Skeletal muscle tissue (tissue), 4 donors: ENCODE data around the gene CLRN1. TPM values are rescaled to one million over a fixed set of nuclear protein-coding genes. Genes with fewer than 3 reads are reported as not detected.
"Not testable (repeated sequence)": the region's sequence is repeated elsewhere in the genome, so short reads cannot be mapped to it uniquely, and the experiment has no call there.

Experiments used
- H3K27ac ChIP-seq: one replicate; pipeline ENCODE4 v1.7.0; 2013; ENCODE audit warnings: mild to moderate bottlenecking, low read depth, low read length, inconsistent platforms
- H3K27me3 ChIP-seq, 3 donors: one replicate each; pipeline ENCODE4 v1.7.0; 2013; ENCODE audit warnings: low read length in 3 of 3; ENCODE audit not compliant: control insufficient read depth in 3 of 3, insufficient read depth in 3 of 3
- H3K36me3 ChIP-seq, 3 donors: one replicate each; pipeline ENCODE4 v1.7.0; 2013; ENCODE audit warnings: low read length in 3 of 3; ENCODE audit not compliant: control insufficient read depth in 3 of 3, insufficient read depth in 3 of 3
- H3K4me1 ChIP-seq, 3 donors: one replicate each; pipeline ENCODE4 v1.7.0; 2013; ENCODE audit warnings: low read length in 3 of 3, mild to moderate bottlenecking in 3 of 3; ENCODE audit not compliant: control insufficient read depth in 3 of 3, insufficient read depth in 3 of 3
- H3K4me3 ChIP-seq, 3 donors: one replicate each; pipeline ENCODE4 v1.7.0; 2013; ENCODE audit warnings: low read length in 3 of 3
- H3K9ac ChIP-seq, 3 donors: one replicate each; pipeline ENCODE4 v1.7.0; 2013; ENCODE audit warnings: low read length in 3 of 3, mild to moderate bottlenecking in 3 of 3, moderate library complexity in 2 of 3, low read depth in 1 of 3
- H3K9me3 ChIP-seq, 3 donors: one replicate each; pipeline ENCODE4 v1.7.0; 2013; ENCODE audit warnings: low read length in 3 of 3; ENCODE audit not compliant: control insufficient read depth in 3 of 3
- total RNA-seq: library from RNA; depleted of rRNA; stranded (reverse); fragments of >200 nt; gene quantifications from one replicate; pipeline ENCODE4 v1.2.3, GENCODE V29; 2014
- donor health status: Osteomylitis.

Gene CLRN1
- total RNA-seq, 1 donor from 2014 or later: not detected

- H3K4me1 ChIP-seq: no peaks in the 10 kb centered on the region
- H3K27me3 ChIP-seq: no peaks in the 10 kb centered on the region
- no peak overlapping the region for H3K9ac ChIP-seq
- no peak overlapping the region for H3K4me3 ChIP-seq
- H3K9me3 ChIP-seq: no peaks in the 10 kb centered on the region
- no peak overlapping the region for H3K27ac ChIP-seq
- H3K36me3 ChIP-seq: no peaks in the 10 kb centered on the region
Measured at GRCh38 chr3:151003768-151004134, 31.2 kb upstream of the CLRN1 start.

GRCh38 chr3:151003029-151003767 is 30.7 kb upstream of the CLRN1 start:
- Histone ChIP-seq H3K9ac (no peak overlapping the region), H3K36me3 (no peaks in the 10 kb centered on the region), H3K4me3 (no peak overlapping the region), H3K4me1 (no peaks in the 10 kb centered on the region), H3K27me3 (no peaks in the 10 kb centered on the region), H3K27ac (no peak overlapping the region), H3K9me3 (no peaks in the 10 kb centered on the region)

GRCh38 chr3:151002003-151002981 is 29.8 kb upstream of the CLRN1 start:
- Histone ChIP-seq H3K9ac (no peak overlapping the region), H3K27me3 (no peaks in the 10 kb centered on the region), H3K4me1 (no peaks in the 10 kb centered on the region), H3K9me3 (no peaks in the 10 kb centered on the region), H3K4me3 (no peak overlapping the region), H3K36me3 (no peaks in the 10 kb centered on the region), H3K27ac (no peak overlapping the region)

- H3K9me3 ChIP-seq: no peaks in the 10 kb centered on the region
- no peak overlapping the region for H3K27ac ChIP-seq
- no peaks in the 10 kb centered on the region for H3K36me3 ChIP-seq
- H3K4me3 ChIP-seq: no peak overlapping the region
- H3K4me1 ChIP-seq: no peaks in the 10 kb centered on the region
- no peak overlapping the region for H3K9ac ChIP-seq
- no peaks in the 10 kb centered on the region for H3K27me3 ChIP-seq
Measured at GRCh38 chr3:150998996-150999395, 26.5 kb upstream of the CLRN1 start.

- H3K4me3 ChIP-seq: no peak overlapping the region
- no peaks in the 10 kb centered on the region for H3K4me1 ChIP-seq
- H3K36me3 ChIP-seq: no peaks in the 10 kb centered on the region
- H3K9ac ChIP-seq: no peak overlapping the region
- peaks cover 0 to 2% (median 0%) of the 10 kb centered on the region in 3 donors for H3K27me3 ChIP-seq
- H3K9me3 ChIP-seq: no peaks in the 10 kb centered on the region
- no peak overlapping the region for H3K27ac ChIP-seq
Measured at GRCh38 chr3:150996731-150997130, 24.2 kb upstream of the CLRN1 start.

- no peaks in the 10 kb centered on the region for H3K9me3 ChIP-seq
- peaks cover 0 to 2% (median 0%) of the 10 kb centered on the region in 3 donors for H3K27me3 ChIP-seq
- H3K4me1 ChIP-seq: no peaks in the 10 kb centered on the region
- H3K4me3 ChIP-seq: no peak overlapping the region
- H3K9ac ChIP-seq: no peak overlapping the region
- no peaks in the 10 kb centered on the region for H3K36me3 ChIP-seq
- no peak overlapping the region for H3K27ac ChIP-seq
Measured at GRCh38 chr3:150995510-150995909, 23.0 kb upstream of the CLRN1 start.

GRCh38 chr3:150989208-150989607 is 16.7 kb upstream of the CLRN1 start:
- H3K27me3 ChIP-seq: peaks cover 0 to 2% (median 0%) of the 10 kb centered on the region in 3 donors
- H3K9ac ChIP-seq: no peak overlapping the region
- no peak overlapping the region for H3K27ac ChIP-seq
- no peaks in the 10 kb centered on the region for H3K36me3 ChIP-seq
- H3K9me3 ChIP-seq: no peaks in the 10 kb centered on the region
- no peaks in the 10 kb centered on the region for H3K4me1 ChIP-seq
- no peak overlapping the region for H3K4me3 ChIP-seq

- not testable (repeated sequence) for H3K36me3 ChIP-seq, H3K4me3 ChIP-seq, H3K27me3 ChIP-seq, H3K9ac ChIP-seq, H3K4me1 ChIP-seq, H3K9me3 ChIP-seq, H3K27ac ChIP-seq
Measured at GRCh38 chr3:150988395-150988794, 15.9 kb upstream of the CLRN1 start.

GRCh38 chr3:150985711-150986110 is 13.2 kb upstream of the CLRN1 start:
- Histone ChIP-seq H3K27ac (no peak overlapping the region), H3K4me1 (no peaks in the 10 kb centered on the region), H3K9ac (no peak overlapping the region), H3K4me3 (no peak overlapping the region), H3K27me3 (no peaks in the 10 kb centered on the region), H3K36me3 (no peaks in the 10 kb centered on the region), H3K9me3 (no peaks in the 10 kb centered on the region)

- peaks cover 0 to 1% (median 0%) of the 10 kb centered on the region in 3 donors for H3K27me3 ChIP-seq
- no peak overlapping the region for H3K27ac ChIP-seq
- H3K9me3 ChIP-seq: no peaks in the 10 kb centered on the region
- no peaks in the 10 kb centered on the region for H3K4me1 ChIP-seq
- H3K9ac ChIP-seq: no peak overlapping the region
- H3K36me3 ChIP-seq: no peaks in the 10 kb centered on the region
- H3K4me3 ChIP-seq: no peak overlapping the region
Measured at GRCh38 chr3:150984066-150984465, 11.5 kb upstream of the CLRN1 start.
